ENCODE data around the gene ADPGK. TPM values are rescaled to one million over a fixed set of nuclear protein-coding genes. Genes with fewer than 3 reads are reported as not detected.

ADPGK gene
- total and polyA plus RNA-seq, 2 donors (not counting 1 experiment from before 2014, with no cell fraction given): 128 to 174 TPM

- H3K4me2 ChIP-seq (replicated peaks; ENCODE audit: low read depth, low read length, poor library complexity, severe bottlenecking): no peak overlapping the region
- H2AFZ ChIP-seq (ENCODE audit: insufficient read depth, low read depth, low read length, poor library complexity, severe bottlenecking): no peak overlapping the region
- CTCF ChIA-PET: no interaction called here
- no peak overlapping the region for H3K9ac ChIP-seq (ENCODE audit: low read length)
- no peak overlapping the region for H3K27ac Mint-ChIP-seq
- no peak overlapping the region for H3K4me3 Mint-ChIP-seq
- DNase-seq (no peak), ATAC-seq (ENCODE audit: low read depth) (no peak)
- no peak overlapping the region for H3K27ac ChIP-seq (ENCODE audit: low read length in 2 of 2)
- H3K4me3 ChIP-seq (ENCODE audit: control extremely low read depth in 1 of 5, extremely low read depth in 1 of 5, insufficient read depth in 1 of 5, low read depth in 2 of 5, low read length in 4 of 5): no peak overlapping the region
- no peaks in the 10 kb centered on the region for H3K36me3 ChIP-seq (replicated peaks in 1 of 2; ENCODE audit: control extremely low read depth in 1 of 2, control insufficient read depth in 1 of 2, extremely low read depth in 1 of 2, insufficient read depth in 2 of 2, low read length in 1 of 2)
- POLR2A ChIA-PET: no interaction called here
- H3K4me1 ChIP-seq (ENCODE audit: control insufficient read depth in 2 of 2, insufficient read depth in 2 of 2, low read length in 2 of 2): no peaks in the 10 kb centered on the region
- H3K27me3 Mint-ChIP-seq: peaks cover 33% of the 10 kb centered on the region
- no peaks in the 10 kb centered on the region for H3K79me2 ChIP-seq (ENCODE audit: control insufficient read depth, insufficient read depth, low read length)
- no peaks in the 10 kb centered on the region for H3K4me1 Mint-ChIP-seq
- H3K27me3 ChIP-seq (replicated peaks in 1 of 4; ENCODE audit: control extremely low read depth in 1 of 4, control insufficient read depth in 3 of 4, insufficient read depth in 4 of 4, low read length in 3 of 4): peaks cover 0 to 13% (median 3%) of the 10 kb centered on the region in 4 experiments
- no peaks in the 10 kb centered on the region for H3K9me3 Mint-ChIP-seq (ENCODE audit: insufficient read depth)
- TF ChIP-seq, protein P1, sequence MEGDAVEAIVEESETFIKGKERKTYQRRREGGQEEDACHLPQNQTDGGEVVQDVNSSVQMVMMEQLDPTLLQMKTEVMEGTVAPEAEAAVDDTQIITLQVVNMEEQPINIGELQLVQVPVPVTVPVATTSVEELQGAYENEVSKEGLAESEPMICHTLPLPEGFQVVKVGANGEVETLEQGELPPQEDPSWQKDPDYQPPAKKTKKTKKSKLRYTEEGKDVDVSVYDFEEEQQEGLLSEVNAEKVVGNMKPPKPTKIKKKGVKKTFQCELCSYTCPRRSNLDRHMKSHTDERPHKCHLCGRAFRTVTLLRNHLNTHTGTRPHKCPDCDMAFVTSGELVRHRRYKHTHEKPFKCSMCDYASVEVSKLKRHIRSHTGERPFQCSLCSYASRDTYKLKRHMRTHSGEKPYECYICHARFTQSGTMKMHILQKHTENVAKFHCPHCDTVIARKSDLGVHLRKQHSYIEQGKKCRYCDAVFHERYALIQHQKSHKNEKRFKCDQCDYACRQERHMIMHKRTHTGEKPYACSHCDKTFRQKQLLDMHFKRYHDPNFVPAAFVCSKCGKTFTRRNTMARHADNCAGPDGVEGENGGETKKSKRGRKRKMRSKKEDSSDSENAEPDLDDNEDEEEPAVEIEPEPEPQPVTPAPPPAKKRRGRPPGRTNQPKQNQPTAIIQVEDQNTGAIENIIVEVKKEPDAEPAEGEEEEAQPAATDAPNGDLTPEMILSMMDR (IDR thresholded peaks at IDR 0.05): no peak
- TF ChIP-seq EZH2 (IDR thresholded peaks at IDR 0.05; ENCODE audit: borderline replicate concordance, insufficient read depth, low read depth, low read length, poor library complexity, severe bottlenecking): no peak
- H4K20me1 ChIP-seq (ENCODE audit: control insufficient read depth, insufficient read depth, low read length, poor library complexity, severe bottlenecking): no peaks in the 10 kb centered on the region
- intact Hi-C loops (cut with micrococcal nuclease): no loop called here
- H3K9me3 ChIP-seq (ENCODE audit: control extremely low read depth in 1 of 3, control insufficient read depth in 2 of 3, insufficient read depth in 1 of 3, low read length in 2 of 3): no peaks in the 10 kb centered on the region
These were observed 43.7 kb upstream of the ADPGK start for GRCh38 chr15:72827226-72827625.

DNA sequence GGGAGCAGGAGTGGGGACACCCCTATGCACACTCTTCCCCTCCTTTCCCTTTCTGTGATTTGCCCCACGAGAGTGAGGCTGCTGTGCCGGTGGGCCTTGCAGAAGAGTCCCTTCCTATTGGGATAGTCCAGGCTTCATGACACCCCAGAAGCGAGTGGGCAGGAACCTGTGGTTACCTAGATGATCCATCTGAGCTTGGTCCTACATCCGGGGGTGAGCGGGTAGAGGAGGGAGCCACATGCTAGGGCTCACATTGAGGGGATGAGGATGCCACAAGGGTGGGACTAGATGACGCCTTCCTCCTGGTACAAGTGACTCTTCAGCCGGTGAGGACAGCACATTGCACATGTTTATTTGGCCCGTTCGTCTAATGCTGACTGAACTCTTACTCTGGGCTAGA lies 43.1 kb upstream of the ADPGK start:
- CTCF ChIA-PET: no interaction called here
- H3K27me3 ChIP-seq (replicated peaks in 1 of 4; ENCODE audit: control extremely low read depth in 1 of 4, control insufficient read depth in 3 of 4, insufficient read depth in 4 of 4, low read length in 3 of 4): peaks cover 0 to 10% (median 3%) of the 10 kb centered on the region in 4 experiments
- ATAC-seq (ENCODE audit: low read depth): no peak

More for the DNA sequence above, 43.1 kb upstream of the ADPGK start:
- Mint-ChIP-seq H3K27me3 (peaks cover 33% of the 10 kb centered on the region), H3K4me1 (no peaks in the 10 kb centered on the region), H3K4me3 (no peak overlapping the region), H3K27ac (no peak overlapping the region), H3K9me3 (ENCODE audit: insufficient read depth) (no peaks in the 10 kb centered on the region)
- TF ChIP-seq, protein P1 (IDR thresholded peaks at IDR 0.05): no peak
- no peak for TF ChIP-seq EZH2 (IDR thresholded peaks at IDR 0.05; ENCODE audit: borderline replicate concordance, insufficient read depth, low read depth, low read length, poor library complexity, severe bottlenecking)
- Histone ChIP-seq H4K20me1 (ENCODE audit: control insufficient read depth, insufficient read depth, low read length, poor library complexity, severe bottlenecking) (no peaks in the 10 kb centered on the region), H3K27ac (ENCODE audit: low read length in 2 of 2) (no peak overlapping the region), H3K9ac (ENCODE audit: low read length) (no peak overlapping the region), H3K36me3 (replicated peaks in 1 of 2; ENCODE audit: control extremely low read depth in 1 of 2, control insufficient read depth in 1 of 2, extremely low read depth in 1 of 2, insufficient read depth in 2 of 2, low read length in 1 of 2) (no peaks in the 10 kb centered on the region), H3K79me2 (ENCODE audit: control insufficient read depth, insufficient read depth, low read length) (no peaks in the 10 kb centered on the region), H3K9me3 (ENCODE audit: control extremely low read depth in 1 of 3, control insufficient read depth in 2 of 3, insufficient read depth in 1 of 3, low read length in 2 of 3) (no peaks in the 10 kb centered on the region), H2AFZ (ENCODE audit: insufficient read depth, low read depth, low read length, poor library complexity, severe bottlenecking) (no peak overlapping the region), H3K4me1 (ENCODE audit: control insufficient read depth in 2 of 2, insufficient read depth in 2 of 2, low read length in 2 of 2) (no peaks in the 10 kb centered on the region), H3K4me3 (ENCODE audit: control extremely low read depth in 1 of 5, extremely low read depth in 1 of 5, insufficient read depth in 1 of 5, low read depth in 2 of 5, low read length in 4 of 5) (no peak overlapping the region), H3K4me2 (replicated peaks; ENCODE audit: low read depth, low read length, poor library complexity, severe bottlenecking) (no peak overlapping the region)
- 94% methylated on average over 9 of the region's 9 CpGs for WGBS (ENCODE audit: insufficient coverage)
- intact Hi-C loops (cut with micrococcal nuclease): no loop called here
- no peak for DNase-seq
- POLR2A ChIA-PET: no interaction called here
